ENCODE data around the gene TRIM41. TPM values are rescaled to one million over a fixed set of nuclear protein-coding genes. Genes with fewer than 3 reads are reported as not detected.
"Not testable (repeated sequence)": the region's sequence is repeated elsewhere in the genome, so short reads cannot be mapped to it uniquely, and the experiment has no call there.

Gene TRIM41
- total RNA-seq, 1 donor from 2014 or later: 18.1 TPM

DNA sequence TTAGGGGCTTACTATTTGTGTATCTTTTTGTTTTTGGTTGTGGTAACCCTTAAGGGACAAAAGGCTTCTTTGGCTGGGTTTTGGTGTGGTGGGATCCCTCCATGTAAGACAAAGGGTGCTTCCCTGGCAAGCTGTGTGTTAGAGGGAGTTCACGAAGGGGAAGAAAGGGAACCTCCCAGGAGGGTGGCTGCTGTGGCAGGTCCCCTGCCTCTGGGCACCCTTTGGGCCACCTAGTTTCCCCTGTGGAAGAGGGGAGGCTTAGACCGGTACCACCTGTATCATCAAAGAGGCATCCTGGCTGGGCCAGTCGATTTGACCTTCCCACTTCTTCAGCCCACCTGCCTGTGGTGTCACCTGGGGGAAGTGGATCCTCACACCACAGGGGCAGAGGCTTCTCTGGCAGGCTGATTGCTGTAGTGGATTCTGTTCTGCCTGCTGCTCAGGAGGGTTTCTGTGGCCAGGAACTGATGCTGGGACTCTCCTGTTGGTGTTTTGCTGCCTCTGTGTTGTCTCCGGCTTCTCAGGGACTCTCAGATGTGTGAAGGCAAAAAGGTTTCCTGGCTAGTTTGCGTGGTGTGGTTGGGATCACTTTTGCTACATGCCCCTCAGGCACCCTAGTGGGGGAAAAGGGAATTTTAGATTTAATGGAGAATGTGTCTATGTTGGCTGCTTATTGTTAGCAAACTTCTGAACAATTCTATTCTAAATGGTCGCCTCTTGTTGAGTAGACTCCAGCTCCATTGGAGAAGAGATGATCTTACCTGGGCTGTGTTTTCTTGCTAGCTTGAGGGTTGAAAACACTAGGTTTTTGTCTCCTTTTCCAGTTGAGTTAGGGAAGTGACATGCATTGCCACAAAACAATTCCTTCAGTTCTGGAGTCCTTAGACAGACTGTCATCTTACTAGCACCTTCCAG lies 61.0 kb downstream of the TRIM41 start:
- not testable (repeated sequence) for DNase-seq (ENCODE audit: low spot score)

Other genes starting within 250 kb of the TRIM41 start
- not detected for gene BTNL3, start 234.4 kb upstream of the TRIM41 start, total RNA-seq (ENCODE audit: insufficient read depth, low replicate concordance)
- gene BTNL9, start 183.0 kb upstream of the TRIM41 start, total RNA-seq (ENCODE audit: insufficient read depth, low replicate concordance): 7.0 TPM
- gene OR2V1, start 92.1 kb upstream of the TRIM41 start, total RNA-seq (ENCODE audit: insufficient read depth, low replicate concordance): 0.96 TPM
- gene OR2V2, start 75.7 kb upstream of the TRIM41 start, total RNA-seq (ENCODE audit: insufficient read depth, low replicate concordance): 2.4 TPM
- 2.2 TPM for gene TRIM7, start 18.1 kb upstream of the TRIM41 start, total RNA-seq (ENCODE audit: insufficient read depth, low replicate concordance)
- gene RACK1, start 20.6 kb downstream of the TRIM41 start, total RNA-seq (ENCODE audit: insufficient read depth, low replicate concordance): 2,337 TPM
- 41.9 TPM for gene TRIM52, start 37.9 kb downstream of the TRIM41 start, total RNA-seq (ENCODE audit: insufficient read depth, low replicate concordance)
- gene OR4F3, start 144.0 kb downstream of the TRIM41 start, total RNA-seq (ENCODE audit: insufficient read depth, low replicate concordance): not detected